ENCODE data around the gene SLC7A1.
A peak's percentile ranks its signal among the peaks of the same experiment; 100 is the strongest.

SLC7A1 gene

DNA sequence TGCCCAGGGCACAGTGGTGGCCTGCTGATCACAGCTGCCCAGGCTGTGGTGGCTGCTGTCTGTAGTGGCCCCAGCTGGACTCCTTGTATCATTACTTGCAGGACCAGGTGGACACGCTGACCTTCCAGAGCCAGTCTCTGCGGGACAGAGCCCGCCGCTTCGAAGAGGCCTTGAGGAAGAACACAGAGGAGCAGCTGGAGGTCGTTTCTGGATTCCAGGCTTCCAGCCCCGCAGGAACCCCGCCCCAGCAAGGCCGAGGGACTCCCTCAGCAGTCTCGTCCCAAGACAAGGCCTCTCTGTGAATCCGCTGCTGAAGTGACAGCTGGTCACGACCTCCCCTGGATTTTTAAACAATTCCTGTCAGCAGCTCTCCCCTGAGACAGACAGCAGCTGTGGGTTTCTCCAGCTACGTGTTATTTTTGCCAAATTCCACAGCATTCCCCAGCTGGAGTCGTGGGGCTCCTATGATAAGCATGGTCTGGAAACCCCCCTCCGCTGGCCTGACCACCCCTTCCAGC is 98.3 kb downstream of the SLC7A1 start:
- TF ChIP-seq, protein P1, sequence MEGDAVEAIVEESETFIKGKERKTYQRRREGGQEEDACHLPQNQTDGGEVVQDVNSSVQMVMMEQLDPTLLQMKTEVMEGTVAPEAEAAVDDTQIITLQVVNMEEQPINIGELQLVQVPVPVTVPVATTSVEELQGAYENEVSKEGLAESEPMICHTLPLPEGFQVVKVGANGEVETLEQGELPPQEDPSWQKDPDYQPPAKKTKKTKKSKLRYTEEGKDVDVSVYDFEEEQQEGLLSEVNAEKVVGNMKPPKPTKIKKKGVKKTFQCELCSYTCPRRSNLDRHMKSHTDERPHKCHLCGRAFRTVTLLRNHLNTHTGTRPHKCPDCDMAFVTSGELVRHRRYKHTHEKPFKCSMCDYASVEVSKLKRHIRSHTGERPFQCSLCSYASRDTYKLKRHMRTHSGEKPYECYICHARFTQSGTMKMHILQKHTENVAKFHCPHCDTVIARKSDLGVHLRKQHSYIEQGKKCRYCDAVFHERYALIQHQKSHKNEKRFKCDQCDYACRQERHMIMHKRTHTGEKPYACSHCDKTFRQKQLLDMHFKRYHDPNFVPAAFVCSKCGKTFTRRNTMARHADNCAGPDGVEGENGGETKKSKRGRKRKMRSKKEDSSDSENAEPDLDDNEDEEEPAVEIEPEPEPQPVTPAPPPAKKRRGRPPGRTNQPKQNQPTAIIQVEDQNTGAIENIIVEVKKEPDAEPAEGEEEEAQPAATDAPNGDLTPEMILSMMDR (IDR thresholded peaks at IDR 0.05; ENCODE audit: low read depth, low read length, missing control alignments) = no peak
- no peak for DNase-seq (ENCODE audit: low read depth)
- no peak overlapping the region for H3K4me3 ChIP-seq (ENCODE audit: low read depth, low read length)

GRCh38 chr13:29496241-29496712 is 99.2 kb downstream of the SLC7A1 start:
- DNase-seq (ENCODE audit: low read depth) = peak; percentile 21
- H3K4me3 ChIP-seq (ENCODE audit: low read depth, low read length) = no peak overlapping the region
- TF ChIP-seq, protein P1 (IDR thresholded peaks at IDR 0.05; ENCODE audit: low read depth, low read length, missing control alignments) = no peak

GRCh38 chr13:29494520-29494919 is 101.0 kb downstream of the SLC7A1 start:
- H3K4me3 ChIP-seq (ENCODE audit: low read depth, low read length) = no peak overlapping the region
- DNase-seq (ENCODE audit: low read depth) = no peak
- TF ChIP-seq, protein P1 (IDR thresholded peaks at IDR 0.05; ENCODE audit: low read depth, low read length, missing control alignments) = no peak

GRCh38 chr13:29493796-29494195 is 101.7 kb downstream of the SLC7A1 start:
- TF ChIP-seq, protein P1 (IDR thresholded peaks at IDR 0.05; ENCODE audit: low read depth, low read length, missing control alignments) = no peak
- no peak overlapping the region for H3K4me3 ChIP-seq (ENCODE audit: low read depth, low read length)
- DNase-seq (ENCODE audit: low read depth) = no peak

DNA sequence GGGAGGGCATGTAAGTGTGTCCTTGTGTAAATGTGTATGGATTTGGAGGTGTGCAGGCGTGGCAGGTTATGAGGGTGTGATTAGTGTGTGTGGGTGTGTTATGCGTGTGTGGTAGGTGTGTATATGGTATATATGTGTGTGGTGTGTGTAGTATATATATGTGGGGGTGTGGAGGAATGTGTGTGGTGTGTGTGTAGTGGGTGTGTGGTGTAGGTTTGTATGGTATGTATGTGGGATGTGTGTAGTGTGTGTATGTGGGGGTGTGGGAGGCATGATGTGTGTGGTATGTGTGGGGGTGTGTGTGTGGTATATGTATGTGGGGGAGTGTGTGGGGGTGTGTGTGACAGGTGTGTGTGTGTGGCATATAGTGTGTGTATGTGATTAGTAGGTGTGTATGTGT is 104.2 kb downstream of the SLC7A1 start:
- no peak overlapping the region for H3K4me3 ChIP-seq (ENCODE audit: low read depth, low read length)
- TF ChIP-seq, protein P1 (IDR thresholded peaks at IDR 0.05; ENCODE audit: low read depth, low read length, missing control alignments) = no peak
- no peak for DNase-seq (ENCODE audit: low read depth)

DNA sequence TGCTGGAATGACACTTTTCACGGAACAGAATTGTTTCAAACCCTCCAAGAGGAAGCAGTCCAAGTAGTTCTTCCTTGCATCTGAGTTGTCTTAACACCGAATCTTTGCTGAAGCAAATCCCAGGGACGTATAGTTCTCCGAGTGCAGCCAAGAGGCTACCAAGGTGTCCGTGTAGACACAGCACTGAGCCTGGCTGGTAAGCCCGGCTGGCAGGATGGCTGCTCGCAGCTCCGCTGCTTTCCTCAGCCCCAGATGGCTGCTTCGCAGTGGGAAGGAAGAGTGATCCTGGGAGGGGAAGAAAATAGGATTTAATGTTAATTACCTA is 105.0 kb downstream of the SLC7A1 start:
- TF ChIP-seq, protein P1 (IDR thresholded peaks at IDR 0.05; ENCODE audit: low read depth, low read length, missing control alignments) = no peak
- DNase-seq (ENCODE audit: low read depth) = no peak
- no peak overlapping the region for H3K4me3 ChIP-seq (ENCODE audit: low read depth, low read length)

Measured in GM12864 (cell line).